RPMI7951 (cell line): ENCODE data around the gene RUNX1. TPM values are rescaled to one million over a fixed set of nuclear protein-coding genes. Genes with fewer than 3 reads are reported as not detected.

Source experiments
- DNase-seq: peaks from one replicate; pipeline ENCODE4 v3.0.0-alpha.2; 2012; ENCODE audit warnings: low read depth
- total RNA-seq: library from RNA; depleted of rRNA; stranded (reverse); fragments of >200 nt; shearing (Covaris generic); gene quantifications from 2 replicates; pipeline ENCODE4 v1.2.3, GENCODE V29; 2014

Gene RUNX1
- total RNA-seq, 1 experiment from 2014 or later: 13.8 TPM

DNA sequence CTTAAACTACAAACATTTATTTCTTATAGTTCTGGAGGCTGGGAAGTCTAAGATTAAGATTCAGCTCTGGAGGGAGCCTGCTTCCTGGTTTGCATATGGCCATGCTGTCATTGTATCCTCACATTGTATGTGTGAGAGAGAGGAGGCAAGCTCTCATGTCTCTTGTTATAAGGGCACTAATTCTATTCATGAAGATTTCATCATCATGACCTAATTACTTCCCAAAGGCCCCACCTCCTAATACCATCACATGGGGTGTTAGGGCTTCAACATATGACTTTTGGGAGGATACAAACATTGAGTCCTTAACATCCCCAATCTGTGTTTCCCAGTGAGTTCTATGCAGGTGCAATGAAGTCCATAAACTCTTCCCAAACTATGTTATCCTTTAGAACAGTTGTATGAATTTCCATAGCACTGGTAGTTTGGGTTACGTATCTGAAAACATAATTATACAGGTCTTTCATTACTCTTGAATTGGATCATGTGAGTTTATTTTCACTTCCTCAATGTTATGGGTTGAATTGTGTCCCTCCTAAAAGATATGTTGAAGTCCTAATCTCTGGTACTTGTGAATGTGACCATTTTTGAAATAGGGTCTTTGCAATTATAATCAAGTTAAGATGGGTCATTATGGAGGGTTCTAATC is 124.2 kb downstream of the RUNX1 start:
- no peak for DNase-seq

DNA sequence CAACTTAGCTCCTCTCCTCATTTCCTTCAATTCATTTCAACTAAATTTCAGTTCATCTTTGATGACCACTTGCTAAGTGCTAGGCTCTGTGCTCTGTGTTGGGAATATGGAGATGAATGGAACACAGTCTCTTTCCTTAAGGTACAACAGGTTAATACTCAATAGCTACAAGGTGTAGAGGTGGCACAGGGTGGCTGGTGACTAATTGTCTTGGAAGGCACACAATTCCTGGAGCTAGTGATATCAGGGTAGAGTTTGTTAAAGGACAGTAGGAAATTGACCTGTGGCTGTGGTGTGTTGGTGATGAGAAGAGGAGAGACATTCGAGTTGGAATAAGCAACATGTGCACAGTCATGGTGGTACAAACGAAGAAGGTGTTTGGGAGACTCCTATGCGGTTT is 124.9 kb downstream of the RUNX1 start:
- no peak for DNase-seq

DNA sequence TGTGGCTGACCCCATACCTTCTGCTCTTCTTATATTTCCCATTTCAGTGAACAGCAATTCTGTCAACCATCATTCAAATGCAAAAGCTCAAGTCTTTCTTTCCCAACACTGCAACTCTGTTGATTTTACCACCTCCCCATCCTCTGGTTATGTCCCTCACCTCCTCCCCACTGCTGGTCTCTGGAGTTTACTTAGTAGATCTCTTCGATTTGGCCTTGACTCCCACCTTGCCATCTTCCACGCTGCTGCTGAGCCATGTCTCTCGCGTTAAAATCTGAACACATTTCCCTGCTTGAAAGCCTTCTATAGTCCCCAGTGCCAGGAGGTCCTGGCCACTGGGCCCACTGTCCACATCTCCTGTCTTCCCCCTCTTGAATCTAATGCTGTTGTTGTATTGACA is 125.5 kb downstream of the RUNX1 start:
- DNase-seq: no peak

DNA sequence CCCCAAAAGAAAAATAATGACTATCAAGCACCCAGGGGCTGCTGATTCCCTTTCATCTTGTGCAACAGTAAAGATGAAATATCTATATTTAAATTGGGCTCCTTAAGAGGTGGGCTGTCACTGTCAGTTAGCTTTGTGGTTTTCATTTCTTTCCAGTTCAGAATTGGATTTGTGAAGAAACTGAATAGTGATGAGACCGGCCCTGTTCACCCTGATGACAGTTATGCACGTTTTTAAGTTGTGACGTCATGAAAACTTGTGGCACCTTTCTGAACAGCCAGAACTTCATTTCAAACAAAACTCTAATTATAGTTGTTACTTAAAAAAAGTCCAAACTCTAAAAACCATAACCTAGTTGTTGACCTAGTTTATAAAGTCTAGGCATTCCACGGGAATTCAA is 125.9 kb downstream of the RUNX1 start:
- no peak for DNase-seq

DNA sequence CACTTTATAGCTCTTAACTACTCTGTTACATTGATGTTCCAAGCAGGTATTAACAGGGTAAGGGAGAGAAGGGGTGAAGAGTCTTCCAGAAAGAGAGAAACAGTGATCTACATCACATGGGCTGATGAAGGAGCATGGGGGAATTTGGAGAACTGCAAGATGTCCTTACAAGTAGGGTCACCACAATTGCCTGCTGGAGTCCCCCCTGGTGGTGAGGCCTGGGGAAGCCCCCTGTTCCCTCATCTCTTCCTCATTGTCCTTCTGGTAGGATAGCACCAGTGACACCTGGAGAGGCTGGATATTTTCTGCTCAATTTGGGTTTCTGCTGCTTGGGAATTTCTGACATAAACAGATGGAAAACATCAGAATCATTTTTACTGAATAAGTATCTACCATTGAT is 126.6 kb downstream of the RUNX1 start:
- no peak for DNase-seq

DNA sequence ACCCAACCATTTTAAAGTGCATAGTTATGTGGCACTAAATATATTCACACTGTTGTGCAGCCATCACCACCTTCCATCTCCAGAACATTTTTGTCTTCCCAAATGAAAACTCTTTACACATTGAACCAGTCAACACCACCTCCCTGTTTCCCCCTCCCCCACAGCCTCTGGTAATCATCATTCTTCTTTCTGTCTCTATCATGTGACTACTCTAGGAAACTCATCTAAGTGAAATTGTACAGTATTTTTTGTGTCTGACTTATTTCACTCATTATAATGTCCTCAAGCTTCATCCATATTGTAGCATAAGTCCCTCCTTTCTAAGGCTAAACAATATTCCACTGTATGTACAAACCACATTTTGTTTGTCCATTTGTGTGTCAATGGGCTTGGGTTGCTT is 128.0 kb downstream of the RUNX1 start:
- DNase-seq: no peak

DNA sequence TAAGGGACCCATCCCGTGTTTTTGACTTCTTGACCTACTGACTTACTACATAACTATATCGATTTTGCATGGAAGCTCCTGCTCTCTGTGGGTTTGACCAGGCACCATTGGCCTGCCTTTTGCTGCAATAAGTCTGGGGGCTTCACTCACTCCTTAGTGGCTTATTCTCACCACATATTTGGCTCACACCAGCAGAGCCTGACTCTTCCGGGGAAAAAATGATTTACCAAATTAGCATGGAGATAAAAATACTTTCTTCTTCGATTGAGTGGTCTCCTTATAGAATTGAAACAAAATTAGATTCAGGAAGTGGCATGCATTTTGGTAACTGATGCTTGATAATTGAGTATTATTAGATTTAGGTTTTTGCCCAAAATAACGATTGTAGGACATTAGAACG is 129.7 kb downstream of the RUNX1 start:
- no peak for DNase-seq

DNA sequence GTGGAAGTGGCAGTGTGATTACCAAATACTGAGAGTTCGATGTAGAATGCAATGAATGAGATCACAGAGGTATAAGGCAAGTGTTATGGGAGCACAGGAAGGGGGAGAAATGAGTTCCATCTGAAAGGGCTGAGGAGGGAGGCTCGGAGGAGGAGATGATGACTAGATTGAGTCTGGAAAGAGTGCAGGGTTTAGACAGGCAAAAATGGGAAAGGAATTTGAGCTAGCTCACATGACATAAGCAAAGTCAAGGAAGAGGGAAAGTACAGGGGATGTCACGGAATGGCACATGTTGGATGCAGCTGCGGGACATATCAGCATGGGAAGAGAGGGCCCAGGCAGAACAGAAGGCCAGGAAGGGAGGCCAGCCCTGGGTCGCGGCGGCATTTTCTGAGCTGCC is 132.7 kb downstream of the RUNX1 start:
- DNase-seq: peak; percentile 59

DNA sequence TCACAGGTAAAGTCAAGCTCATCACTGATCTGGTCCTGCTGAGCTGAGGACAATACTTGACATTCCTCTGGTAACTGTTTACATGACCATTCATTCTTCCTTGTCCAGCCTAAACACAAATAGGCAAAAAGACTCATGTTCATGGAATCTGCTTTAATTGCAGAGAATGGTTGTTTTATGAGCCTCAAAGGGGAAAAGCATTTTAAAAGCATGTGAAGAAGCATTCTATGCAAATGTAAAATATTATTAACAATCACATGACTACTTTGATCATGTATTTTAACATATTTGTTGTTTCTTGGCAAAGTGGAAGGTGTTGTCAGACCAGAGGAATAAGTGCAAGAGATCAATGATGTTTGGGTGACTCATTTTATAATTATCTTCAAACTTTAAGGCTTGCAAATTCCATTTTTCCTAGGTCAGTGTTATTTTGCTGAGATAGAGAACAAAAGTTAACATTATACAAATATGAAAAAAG is 133.7 kb downstream of the RUNX1 start:
- no peak for DNase-seq

DNA sequence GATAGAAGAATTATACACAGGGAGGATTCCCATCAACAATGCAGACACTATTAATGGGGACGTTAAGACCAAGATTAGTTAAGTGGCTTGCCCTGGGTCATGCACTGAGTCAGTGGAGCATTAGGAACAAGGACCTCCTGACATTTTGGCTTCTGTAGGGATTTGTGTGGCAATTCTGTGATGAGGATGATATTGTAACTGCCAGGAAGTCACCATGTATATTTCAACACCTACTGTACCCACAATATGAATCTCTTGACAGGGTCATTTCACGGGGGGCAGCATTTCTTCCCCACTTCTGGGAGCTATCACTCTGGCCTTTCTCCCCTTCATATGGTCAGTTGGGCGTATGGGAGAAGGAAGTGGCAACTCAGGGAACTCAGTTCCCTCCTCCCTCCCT is 134.9 kb downstream of the RUNX1 start:
- DNase-seq: no peak

DNA sequence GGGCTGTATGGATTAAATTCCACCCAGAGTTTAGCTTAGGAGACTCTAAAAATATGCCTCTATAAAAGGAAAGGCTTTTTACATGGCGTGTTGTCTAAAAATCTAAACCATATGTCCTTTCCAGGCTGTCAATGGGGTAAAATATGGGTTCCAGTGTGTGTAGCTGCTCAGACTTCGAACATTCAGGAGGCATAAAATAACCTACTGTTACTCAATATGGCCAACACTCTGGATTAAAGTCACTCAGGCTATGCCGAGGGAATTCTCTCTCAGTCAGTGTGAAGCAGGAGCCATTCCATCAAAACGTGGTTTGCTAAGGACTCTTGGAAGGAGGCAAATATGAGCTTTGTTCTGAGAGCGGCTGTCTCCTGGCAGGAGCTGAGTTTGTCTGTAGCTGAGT is 135.3 kb downstream of the RUNX1 start:
- DNase-seq: no peak

DNA sequence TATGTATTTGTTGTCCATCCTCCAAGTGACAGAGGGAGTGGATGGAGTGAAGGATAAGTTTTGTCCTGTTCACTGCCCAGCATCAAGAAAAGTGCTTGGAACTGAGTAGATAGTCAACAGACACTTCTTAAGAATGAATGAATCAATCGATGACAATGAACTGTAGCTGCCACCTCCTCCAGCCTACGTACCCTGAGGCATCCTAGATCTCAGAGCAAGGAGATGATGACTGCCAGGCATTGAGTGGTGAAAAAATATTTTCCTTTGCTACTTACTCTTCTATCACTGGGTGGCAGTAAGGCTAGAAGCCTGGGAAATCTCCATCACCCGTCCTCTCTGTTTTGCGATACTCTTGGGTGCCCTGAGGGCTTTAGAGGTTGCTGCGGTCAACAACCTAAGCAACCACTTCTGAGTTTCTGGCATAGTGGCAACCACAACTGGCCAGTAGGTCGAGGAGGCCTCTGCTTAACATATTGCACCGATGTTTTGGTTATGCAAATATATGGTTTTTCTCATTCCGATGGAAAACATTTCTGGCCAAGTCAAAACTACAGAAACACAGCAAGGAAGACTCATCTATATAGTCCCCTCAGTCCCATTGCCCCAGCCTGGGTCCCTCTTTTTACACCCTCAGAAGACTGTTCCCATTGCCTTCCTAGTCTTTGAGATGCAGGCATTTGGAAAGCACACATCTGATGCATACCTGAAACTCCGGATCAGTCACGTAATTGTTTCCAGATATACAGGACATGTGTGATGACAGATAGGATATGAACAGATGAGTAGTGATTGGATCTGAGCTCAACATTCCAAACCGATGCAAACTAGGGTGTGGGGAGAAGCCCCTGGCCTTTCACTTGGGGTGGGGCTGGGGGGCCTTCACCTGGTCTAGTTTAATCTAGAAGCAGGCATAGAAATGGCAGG is 136.8 kb downstream of the RUNX1 start:
- peak; percentile 98 for DNase-seq

DNA sequence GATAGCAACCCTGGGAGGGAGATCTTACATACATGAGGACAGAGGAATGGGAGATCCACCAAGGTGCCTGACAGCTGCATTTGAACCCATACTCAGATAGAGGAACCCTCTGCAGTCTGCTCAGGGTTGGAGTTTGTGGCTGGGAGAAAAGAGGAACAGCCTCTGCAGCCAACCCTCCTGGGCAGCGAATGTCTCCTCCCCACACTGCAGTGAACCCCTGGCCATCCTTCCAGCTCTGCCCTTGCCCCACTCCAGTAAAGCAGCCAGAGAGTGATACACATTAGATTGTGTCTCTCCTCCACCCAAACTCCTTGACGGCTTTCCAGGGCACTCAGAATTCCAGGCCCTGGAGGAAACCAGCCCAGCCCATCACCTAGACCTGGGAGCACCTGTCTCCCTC is 137.7 kb downstream of the RUNX1 start:
- no peak for DNase-seq

DNA sequence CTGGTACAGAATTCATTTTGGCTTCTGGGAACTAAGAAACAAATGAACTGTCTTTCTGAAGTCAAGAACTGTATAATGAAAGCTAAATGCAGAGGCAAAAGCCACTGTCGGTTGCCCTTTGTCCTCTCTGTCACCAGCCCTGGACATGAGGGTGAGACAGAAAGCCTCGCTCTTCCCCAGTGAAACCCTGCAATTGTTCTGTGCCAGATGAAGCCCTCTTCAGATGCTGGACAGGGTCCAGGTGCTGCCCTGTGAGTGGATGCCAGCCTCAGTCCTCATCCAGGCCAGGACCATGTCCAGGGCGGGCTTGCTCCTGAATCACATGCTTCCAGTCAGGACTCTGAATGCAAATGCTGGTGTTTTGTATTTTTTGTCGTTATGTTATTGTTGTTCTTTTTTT is 138.7 kb downstream of the RUNX1 start:
- DNase-seq: no peak

DNA sequence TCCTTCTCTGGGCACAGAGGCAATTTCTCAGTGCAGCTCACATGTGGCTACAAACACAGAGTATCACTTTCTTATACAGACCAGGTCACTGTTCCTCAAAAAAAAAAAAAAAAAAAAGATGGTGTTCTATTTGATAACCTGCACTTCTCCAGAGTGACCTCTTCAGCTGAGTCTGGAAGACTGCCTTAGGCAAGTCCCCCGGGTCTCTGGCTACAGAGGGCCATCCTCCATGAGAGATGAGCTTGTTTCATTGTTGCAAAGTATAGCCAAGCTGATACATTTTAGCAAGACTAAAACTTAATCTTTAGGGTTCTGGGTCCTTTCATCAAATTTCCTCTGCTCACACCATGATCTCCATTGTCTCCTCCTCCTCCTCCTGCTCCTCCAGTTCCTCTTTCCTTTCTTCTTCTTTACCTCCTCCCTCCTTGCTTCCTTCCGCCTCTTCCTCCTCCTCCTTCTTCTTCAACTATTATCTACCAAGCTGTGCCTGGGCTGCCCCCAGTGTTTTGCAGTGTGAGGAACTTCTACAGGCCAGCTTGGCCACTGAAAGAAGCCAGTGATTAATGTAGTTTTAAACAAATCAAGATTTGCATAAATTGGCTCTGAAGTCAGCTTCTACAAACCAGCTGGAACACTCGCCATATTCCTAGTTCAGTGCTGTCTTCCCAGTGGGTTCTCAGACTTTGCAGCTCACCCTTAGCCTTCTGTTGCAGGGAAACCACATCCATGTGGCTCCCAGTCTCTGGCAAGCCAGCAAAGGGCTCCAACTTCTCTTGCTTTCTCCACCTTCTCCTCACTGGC is 139.4 kb downstream of the RUNX1 start:
- no peak for DNase-seq

DNA sequence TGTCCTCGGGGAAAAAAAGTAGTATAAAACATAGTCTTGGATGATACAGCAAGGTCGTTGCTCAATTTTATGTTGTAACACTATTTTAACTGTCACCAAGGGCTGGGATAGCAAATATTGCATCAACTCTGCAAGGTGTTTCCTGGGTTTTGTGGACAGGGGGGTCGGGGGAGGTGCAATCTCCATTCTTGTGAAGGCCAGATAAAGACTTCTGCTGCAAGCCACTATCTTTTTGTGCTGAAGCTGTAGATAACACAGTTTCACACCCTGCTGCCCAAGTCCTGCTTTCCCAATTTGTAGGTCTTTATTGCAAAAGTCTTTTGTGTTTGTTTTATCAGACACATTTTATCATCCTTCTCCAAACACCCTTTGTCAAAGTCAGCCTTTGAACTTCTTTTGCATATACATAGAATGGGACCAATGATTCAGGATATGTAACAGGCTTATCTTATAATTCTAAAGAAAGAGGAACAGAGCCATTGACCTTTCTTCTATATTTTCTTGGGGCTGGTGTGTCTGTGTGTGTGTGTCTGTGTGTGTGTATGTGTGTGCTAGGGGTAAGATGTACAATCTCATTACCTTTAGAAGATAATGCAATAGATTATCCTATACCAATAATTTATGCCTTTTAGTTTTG is 140.6 kb downstream of the RUNX1 start:
- no peak for DNase-seq

DNA sequence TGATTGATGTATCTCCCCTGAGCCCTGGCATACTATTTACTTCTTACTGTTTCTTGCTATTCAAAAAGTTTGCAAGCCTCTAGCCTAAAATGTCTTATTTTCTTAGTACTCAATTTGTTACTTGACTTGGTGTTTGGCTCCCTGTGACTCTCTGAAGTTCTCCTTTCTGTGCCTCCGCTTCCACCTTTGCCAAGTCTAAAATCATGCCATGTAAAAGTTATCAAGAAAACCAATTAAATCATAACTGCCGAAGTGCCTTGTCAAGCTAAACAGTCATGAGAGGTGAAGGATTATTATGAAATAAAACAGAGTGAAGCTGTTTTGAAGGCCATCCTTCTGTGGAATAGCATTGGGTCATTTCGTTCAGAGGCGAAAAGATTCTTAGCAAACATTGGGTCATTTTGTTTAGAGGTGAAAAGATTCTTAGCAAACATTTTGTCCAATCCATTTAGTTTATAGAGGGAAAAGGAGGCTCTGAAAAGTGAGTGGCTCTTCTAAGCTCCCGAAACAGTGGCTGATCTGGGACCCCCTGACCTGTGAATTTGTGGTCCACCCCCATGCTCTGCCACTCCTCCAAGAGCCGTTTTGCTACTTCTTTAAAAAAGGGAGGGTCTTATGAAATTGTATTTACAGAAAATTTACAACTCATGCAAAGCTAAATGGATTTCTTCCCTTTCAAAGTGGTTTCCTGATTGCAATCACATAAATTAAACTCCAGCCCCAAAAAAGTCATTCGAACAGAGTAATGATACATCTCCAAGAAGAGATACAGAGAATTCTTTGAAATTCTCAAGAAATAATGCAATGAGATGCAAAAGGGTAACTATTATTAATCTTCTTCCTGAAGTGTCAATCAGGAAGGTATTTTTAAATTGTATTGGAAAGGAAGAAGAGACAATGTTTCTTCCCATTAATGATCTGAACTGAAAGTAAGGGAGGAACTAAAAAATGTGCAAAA is 141.4 kb downstream of the RUNX1 start:
- no peak for DNase-seq

DNA sequence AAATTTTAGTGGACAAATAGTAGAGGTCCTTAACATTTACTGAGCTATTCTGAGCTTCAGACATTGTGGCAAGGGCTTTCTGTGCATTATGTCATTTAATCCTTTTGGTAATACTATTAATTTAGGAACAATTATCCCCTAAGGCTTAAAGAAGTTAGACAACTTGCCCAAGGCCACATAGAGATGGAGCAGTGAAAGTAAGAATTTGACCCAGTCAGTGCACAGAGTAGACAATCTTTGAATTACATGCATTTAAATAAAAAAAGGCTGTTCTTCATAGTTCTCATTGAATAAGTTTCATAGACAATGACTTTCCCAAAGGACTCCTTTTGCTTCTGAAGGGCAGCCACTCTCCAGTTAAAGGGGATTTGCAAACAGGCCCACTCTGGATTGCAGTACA is 142.7 kb downstream of the RUNX1 start:
- no peak for DNase-seq

DNA sequence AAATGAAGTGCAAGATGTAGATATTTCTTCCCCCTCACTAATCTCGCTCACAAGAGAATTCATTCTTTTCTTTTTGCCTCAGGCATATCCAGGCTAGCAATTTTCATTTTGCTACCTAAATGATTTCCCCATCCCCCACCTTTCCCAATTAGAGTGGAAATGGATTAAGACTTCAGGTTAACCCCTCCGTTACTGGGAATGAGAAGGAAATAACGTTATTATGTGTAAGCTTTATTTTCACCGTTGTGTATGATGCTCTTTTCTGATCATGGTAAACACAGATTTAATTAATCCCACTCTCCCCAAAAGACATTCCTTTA is 143.9 kb downstream of the RUNX1 start:
- no peak for DNase-seq

DNA sequence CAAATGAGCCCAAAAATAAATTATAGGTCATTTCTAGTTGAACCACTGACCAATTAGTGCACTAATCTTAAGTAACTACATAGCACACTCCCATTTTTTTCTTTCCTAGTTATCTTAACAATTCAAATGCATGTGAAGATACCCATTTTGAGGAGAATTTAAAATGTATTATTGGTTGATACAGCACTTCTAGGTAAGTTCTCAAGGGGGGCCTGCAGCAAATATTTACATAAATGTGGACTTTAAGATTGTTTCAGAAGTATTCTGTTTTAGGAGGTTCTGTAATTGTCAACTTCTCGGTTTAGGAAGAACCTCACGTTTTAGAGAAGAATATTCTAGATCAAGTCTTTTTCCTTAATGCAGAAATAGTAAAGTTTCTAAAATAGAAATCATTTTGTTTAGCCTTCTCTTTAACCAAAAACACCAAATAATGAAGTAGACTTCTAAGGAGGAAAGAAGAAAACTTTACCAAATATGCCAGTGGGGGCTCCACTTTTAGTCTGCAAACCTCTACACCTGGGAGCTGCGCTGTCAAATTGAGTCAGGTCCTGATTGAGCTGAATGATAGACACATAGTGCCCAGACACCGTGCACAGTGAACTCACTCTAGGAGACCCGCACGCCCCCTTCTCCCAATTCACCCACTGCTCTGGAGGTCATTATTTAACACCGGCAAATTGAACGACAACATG is 144.4 kb downstream of the RUNX1 start:
- no peak for DNase-seq
